CD4-positive, alpha-beta T cell treated with Interleukin-6 at 100 ng/mL for 8 hours (primary cell): ENCODE data around the gene APC2.

ENCODE experiments used
- DNase-seq: peaks from one replicate; pipeline ENCODE4 v3.0.0-alpha.2; 2020; ENCODE audit warnings: mixed read lengths, low spot score

The APC2 gene

DNA sequence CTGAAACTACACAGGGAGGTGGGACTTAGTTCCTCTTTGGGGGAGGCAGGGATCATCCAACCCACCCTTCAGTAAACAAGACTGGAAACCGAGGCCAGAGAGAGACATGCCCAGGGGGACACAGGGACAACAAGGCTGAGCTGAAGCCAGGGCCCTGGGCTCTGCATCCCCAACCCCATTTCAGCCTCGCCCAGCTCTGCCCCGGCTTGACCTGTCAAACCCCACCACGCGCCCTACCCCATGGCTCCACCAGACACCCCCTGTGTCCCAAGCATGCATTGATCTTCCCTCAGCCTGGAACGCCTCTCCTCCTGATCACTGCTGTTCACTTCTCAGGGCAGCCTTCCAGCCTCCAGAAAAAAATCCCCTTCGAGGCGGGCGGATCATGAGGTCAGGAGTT, 2.0 kb upstream of the APC2 start:
- no peak for DNase-seq

DNA sequence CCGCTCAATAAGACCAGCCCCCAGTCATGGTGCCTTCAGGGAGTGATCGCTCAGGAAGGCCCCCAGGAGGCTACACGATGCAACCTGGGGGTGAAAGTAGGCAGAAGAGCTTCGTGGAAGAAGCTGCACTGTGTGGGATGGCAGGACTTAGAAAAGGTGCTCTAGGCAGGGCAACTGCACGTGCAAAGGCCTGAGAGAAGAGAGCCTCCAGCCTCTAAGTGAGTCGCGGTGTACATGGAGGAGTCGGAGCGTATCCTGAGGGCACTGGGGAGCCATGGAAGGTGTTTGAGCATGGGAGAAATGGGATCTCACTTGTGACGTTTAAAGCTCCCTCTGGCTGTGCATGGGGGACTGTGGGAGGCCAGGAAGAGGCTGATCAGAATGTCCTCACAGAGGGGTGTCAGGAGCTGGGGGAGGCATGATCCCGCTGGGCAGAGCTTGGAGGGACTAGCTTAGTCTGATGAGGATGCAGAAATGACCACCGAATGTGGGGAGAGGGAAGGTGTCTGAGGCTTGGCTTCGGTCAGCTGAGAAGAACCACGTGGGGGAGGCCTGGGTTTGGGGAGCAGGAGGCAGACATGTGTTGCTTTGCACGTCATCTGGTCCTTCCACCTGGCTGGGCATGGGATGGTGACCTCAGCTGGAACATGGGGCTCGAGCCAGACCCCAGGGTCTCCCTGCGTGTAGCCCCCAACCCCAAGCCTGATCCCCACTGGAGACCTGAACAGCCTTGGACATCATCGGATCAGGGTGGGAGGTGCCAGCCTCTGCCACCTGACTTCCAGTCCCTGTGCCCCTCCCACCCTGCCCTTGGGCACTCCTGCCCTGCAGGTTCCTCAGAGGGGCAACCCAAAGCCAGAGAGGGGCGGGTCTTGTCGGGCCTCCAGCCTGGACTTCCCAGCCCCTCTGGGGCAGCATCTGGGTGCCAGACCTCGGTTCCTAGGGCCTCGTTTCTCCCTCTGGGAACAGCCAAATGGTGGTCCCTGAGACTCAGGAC, 1.1 kb downstream of the APC2 start:
- no peak for DNase-seq

DNA sequence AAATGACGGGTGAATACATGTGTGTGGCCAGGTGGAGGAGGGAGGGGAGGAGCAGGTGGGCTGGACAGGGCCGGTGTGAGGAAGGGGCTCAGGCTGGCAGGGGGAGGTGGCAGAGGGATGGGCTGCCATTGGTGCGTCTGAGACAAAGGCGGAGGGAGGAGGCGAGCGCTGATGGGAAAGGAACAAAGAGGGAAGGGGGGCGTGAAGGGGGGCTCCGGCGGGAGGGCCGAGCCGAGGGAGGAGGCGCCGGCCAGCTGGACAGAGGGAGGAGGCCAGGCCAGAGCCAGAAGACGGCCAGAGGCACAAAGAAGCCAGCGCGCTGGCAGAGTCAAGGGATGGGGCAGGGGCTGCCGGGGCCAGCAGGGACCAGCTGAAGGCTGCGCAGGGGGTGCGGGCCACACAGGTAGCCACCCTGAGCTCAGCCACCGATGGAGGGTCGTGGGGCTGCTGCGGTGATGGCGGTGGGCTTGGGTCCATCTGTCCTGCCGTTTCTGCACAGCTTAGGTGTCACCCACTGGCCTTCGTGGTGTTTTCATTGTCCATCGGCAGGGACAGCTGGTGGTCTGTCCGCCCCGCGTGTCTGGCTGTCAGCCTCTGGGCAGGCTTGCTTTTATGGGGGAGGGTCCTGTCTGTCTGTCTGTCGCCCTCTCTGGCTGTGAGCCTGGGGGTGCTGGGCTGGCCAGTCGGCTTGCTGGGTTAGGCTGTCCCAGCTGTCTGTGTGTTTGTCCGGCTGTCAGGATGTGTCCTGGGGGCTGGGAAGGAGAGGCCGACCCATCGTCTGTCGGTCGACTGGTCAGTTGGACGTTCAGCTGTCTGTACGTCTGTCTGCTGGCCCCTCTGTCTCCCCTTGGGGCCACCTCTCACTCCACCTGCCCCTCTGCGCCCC, 2.2 kb downstream of the APC2 start:
- DNase-seq = no peak

DNA sequence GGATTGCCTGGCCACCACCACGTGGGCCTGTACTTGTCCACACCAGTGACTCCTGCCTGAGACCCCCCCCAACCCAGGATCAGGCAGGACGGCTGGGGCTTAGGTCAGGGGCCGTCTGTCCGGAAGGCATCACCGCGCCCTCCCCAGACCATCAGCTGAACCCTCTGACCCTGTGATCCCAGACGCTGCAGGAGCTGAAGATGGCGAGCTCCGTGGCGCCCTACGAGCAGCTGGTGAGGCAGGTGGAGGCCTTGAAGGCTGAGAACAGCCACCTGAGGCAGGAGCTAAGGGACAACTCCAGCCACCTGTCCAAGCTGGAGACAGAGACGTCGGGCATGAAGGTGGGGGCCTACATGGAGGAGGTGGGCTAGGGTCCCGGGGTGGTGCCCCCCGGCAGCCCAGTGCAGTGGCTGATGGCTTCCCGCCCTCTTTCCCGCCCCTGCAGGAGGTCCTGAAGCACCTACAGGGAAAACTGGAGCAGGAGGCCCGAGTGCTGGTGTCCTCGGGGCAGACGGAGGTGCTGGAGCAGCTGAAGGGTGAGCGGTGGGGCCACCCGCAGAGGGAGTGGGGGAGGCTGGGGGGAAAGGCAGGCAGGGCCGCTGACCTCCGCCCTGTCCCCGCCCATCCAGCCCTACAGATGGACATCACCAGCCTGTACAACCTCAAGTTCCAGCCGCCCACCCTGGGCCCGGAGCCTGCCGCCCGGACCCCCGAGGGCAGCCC, 3.0 kb downstream of the APC2 start:
- no peak for DNase-seq

- DNase-seq = no peak
Observed at GRCh38 chr19:1453525-1454364, 3.8 kb downstream of the APC2 start.

DNA sequence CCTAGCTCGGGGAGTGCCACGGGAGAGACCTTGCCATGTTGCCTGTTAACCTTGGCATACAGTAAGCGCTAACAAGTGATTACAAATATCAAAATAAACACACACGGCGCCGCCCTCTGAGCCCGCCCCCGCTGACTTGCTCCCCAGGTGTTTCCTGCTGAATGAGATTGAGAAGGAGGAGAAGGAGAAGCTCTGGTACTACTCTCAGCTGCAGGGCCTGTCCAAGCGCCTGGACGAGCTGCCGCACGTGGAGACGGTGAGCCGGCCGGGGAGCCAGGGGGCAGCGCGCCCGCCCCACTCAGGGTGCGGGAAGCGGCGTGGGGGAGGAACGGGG, 5.0 kb downstream of the APC2 start:
- DNase-seq = no peak

GRCh38 chr19:1455336-1456120, 5.6 kb downstream of the APC2 start:
- peak; percentile 26 for DNase-seq

DNA sequence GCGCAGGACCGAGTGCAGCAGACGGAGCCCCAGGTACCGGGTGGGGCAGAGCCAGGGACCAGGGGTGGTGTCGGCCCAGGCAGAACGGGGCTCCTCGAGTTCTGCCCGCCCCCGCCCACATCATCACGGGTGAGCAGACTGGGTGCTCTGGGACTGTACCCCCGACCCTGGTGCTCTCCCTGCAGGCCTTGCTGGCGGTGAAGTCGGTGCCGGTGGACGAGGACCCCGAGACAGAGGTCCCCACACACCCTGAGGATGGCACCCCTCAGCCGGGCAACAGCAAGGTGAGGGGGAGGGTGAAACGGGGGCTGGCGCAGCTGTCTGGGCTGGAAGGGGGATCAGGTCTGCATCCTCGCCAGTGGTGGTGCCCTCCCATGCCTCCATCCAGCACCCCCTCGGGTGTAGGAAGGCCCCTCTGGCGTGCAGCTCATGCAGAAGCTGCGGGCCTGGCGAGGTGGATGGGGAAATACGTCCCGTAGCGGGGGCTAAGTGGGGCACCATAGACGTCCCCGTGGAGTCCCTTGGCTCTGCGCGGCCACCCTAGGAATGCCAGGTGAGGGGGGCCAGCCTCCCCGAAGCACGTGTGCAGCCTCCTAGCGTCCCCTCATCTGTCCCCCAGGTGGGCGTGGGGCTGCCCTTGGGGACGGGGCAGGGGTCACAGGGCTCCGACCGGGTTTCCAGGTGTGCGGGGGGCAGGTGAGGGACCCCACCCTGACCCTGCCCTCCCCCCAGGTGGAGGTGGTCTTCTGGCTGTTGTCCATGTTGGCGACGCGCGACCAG, 6.4 kb downstream of the APC2 start:
- no peak for DNase-seq

DNA sequence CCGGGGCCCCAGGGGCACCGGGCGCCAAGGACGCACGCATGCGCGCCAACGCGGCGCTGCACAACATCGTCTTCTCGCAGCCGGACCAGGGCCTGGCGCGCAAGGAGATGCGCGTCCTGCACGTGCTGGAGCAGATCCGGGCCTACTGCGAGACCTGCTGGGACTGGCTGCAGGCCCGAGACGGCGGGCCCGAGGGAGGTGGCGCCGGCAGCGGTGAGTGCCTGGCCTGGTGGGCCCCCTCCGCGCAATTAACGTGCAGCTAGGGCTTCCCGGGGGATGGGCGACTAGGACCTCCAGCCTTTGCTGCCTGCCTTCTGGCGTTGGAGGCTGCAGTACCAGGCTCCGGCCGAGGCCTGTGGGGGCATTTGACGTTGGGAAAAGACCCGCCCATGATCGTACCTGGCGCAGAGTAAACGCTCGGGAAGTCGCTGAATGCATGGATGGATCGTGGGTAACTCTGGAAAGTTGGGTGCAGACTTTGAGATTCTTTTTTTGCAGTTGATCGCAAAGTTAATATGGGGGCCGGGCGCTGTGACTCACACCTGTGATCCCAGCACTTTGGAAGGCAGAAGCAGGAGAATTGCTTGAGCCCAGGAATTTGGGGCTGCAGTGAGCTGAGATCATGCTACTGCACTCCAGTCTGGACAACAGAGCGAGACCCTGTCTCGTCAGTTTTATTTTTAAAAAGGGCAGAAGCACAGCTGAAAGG, 7.3 kb downstream of the APC2 start:
- DNase-seq = no peak

DNA sequence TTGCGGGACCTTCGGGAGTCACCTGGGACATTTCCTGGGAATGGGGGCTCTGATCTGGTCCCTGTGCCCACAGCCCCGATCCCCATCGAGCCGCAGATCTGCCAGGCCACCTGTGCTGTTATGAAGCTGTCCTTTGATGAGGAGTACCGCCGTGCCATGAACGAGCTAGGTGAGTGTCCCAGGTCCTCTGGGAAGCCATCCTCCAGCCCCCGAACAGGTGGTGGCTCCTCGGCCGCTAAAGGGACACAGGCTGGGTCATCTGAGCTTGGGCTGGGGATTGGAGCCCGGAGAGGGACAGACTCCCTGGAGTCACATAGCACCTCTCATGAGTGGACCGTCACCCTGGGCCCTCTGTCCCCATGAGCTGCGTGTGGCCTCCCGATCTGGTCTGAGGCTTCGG, 8.0 kb downstream of the APC2 start:
- no peak for DNase-seq

DNA sequence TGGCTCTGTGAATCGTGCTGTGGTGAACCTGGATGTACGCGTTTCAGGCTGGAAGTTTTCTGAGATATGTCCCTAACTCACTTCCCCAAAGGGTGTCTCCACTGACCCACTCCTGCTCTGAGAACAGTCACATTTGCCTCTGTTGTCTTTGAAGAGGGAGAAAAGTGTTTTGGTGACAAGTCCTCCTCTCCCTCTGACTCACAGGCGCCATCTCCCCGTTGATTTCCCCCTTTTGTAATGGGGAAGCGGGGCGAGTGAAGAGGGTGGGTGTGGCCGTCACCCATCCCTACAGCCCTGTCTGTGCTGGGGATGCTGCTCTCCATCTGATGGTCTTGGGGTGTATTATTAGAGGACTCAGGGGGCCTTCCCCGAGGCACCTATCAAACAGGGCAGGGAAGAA, 9.6 kb downstream of the APC2 start:
- DNase-seq = no peak

- DNase-seq = no peak
Observed at GRCh38 chr19:1460033-1460995, 10.4 kb downstream of the APC2 start.

- DNase-seq = no peak
Observed at GRCh38 chr19:1461862-1462261, 11.9 kb downstream of the APC2 start.

DNA sequence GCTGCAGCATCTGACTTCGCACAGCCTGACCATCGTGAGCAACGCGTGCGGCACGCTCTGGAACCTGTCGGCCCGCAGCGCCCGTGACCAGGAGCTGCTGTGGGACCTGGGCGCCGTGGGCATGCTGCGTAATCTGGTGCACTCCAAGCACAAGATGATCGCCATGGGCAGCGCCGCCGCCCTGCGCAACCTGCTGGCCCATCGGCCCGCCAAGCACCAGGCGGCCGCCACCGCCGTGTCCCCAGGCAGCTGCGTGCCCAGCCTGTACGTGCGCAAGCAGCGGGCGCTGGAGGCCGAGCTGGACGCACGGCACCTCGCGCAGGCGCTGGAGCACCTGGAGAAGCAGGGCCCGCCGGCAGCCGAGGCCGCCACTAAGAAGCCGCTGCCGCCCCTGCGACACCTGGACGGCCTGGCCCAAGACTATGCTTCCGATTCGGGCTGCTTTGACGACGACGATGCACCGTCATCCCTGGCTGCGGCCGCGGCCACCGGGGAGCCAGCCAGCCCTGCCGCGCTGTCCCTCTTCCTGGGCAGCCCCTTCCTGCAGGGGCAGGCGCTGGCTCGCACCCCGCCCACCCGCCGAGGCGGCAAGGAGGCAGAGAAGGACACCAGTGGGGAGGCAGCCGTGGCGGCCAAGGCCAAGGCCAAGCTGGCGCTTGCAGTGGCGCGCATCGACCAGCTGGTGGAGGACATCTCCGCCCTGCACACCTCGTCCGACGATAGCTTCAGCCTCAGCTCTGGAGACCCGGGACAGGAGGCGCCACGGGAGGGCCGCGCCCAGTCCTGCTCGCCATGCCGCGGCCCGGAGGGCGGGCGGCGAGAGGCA, 15.5 kb downstream of the APC2 start:
- DNase-seq = no peak

- DNase-seq = no peak
Observed at GRCh38 chr19:1466018-1466460, 16.1 kb downstream of the APC2 start.

- DNase-seq = no peak
Observed at GRCh38 chr19:1466461-1467214, 16.7 kb downstream of the APC2 start.

GRCh38 chr19:1467215-1467489, 17.2 kb downstream of the APC2 start:
- DNase-seq = no peak
